HG02981 (cell line): Measurements from ENCODE around the gene ARID3B.
A peak's percentile ranks its signal among the peaks of the same experiment; 100 is the strongest.
"Not testable (repeated sequence)": the region's sequence is repeated elsewhere in the genome, so short reads cannot be mapped to it uniquely, and the experiment has no call there.

Experiments
- ATAC-seq: cut with Tn5 transposase; IDR thresholded peaks from one replicate; pipeline ENCODE4 v1.9.1; 2021; ENCODE audit warnings: mild to moderate bottlenecking, moderate library complexity; ENCODE audit not compliant: unreplicated experiment

ARID3B gene

DNA sequence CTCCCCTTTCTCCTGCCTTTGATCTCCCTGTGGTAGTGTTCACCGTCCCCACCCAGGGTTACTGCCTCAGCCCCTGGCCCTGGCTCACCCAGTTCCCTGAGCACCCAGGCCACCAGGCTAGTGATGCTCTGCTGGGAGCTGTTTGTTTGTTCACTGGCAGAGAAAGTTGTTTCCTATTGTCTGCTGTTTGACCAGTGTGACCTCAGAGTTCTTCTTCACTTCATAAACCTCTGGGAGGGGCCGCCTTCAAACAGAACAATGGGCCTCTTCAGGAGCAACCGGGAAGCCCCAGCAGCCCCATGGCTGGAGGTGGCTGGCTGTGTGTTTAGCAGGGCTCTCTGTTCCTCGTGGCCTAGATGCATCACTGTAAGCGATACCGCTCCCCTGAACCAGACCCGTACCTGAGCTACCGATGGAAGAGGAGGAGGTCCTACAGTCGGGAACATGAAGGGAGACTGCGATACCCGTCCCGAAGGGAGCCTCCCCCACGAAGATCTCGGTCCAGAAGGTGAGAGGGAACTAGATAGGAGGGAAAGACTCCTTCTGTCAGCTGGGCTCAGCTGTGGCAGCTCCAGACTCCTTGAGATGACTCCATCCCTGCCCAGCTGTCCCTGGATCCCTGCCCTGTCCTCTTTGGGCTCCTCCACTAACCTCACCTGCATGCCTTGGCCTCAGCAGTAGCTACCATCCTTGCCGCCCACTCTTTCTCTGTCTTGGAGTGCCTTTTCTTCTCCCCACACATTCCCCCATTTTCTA, 78.0 kb downstream of the ARID3B start:
- no peak for ATAC-seq

DNA sequence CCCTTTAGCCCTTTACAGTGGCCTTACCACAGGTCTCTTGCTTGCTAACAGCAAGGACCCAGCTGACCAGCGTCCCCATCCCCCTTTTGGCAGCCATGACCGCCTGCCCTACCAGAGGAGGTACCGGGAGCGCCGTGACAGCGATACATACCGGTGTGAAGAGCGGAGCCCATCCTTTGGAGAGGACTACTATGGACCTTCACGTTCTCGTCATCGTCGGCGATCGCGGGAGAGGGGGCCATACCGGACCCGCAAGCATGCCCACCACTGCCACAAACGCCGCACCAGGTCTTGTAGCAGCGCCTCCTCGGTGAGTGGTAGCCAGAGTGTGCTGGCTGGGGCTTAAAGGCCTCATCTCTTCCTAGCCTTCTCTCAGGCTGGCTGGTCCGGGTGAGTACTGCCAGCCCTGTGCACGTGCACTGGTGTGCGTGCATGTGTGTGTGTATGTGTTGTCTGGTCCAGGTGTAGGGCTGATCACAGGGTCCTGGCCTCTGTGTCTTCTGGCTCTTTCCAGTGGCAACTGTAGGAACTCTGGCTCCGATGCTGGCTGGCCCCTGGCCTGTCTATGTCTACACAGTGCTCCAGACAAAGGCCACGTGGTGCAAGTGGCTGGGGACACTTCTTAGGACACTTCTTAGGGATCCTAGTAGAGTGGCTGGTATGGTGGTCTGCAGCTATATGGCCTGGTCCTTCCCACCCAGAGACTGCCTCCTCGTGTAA, 79.1 kb downstream of the ARID3B start:
- ATAC-seq = no peak

DNA sequence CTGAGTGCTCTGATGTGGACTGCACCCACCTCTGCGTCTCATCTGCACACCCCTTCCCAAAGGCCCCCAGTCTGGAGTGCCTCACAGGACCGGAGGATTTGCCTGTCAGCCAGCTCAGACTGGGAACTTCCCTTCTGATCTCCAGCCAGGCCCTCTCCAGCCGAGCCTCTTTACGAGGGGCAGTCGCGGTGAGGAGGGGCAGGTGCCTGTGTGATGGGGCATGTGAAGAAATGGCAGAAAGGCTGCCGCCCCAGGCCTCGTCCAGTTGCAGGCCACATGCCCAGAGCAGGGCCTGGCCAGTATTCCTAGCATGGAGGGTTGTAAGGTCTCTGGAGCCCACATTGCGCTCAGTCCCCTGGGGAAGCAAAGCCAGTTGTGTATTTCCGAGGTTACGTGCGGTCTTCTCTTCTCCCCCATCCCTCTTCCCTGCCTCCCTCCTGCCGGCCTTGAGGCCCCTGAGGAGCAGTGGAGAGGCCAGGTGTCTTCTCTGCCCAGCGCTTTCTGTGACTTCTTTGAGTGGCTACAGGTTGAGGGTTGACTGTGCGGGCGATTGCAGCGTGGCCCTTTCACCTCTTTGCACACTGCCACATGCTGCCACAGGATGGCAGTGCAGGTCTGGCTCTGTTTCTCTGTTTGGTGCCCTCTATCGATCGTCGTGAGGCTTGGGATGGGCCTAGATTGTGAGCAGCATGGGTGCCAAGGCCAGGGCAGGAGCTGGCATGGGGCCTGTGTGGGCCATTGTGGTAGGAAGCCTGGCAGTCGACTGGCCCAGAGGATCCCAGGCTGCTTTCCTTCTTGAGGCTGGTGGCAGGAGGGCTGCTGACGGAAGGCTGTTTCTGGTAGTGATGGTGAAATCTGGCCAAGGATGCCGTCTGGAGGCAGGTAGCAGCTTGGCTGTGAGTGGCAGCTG, 79.9 kb downstream of the ARID3B start:
- ATAC-seq = no peak

DNA sequence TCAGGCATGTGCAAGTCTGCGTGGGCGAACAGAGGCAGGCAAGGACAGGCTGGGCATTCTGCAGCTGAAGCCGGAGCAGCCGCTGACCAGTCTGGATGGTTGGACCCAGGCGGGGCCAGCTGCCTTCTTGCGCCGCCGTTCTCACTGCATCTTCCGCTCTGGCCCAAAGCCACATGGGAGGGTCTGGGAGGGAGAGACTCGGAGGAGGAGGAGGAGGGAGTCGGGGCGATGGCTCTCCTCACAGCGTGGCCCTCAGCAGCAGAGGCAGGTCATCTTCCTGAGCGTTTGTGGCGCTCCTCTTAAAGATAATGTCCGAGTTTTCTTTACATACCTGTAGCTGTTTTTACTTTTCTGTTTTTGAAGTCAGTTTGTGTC, 80.5 kb downstream of the ARID3B start:
- ATAC-seq = no peak

DNA sequence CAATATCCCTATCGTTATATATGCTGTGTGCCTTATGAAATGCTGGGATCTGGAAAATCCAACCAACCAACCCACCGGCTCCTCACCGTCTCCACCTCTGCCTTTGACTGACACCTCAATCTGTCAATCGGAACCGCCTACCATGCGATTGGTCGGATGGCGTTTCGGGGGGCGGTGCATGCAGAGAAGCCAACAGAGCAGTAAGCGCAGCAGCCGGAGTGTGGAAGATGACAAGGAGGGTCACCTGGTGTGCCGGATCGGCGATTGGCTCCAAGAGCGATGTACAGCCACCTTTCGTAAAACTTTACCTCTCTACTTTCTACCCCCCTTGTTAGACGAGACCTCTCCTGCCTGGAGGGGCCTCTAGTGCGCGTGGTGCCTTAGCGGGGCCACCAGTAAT, 80.9 kb downstream of the ARID3B start:
- ATAC-seq = no peak

DNA sequence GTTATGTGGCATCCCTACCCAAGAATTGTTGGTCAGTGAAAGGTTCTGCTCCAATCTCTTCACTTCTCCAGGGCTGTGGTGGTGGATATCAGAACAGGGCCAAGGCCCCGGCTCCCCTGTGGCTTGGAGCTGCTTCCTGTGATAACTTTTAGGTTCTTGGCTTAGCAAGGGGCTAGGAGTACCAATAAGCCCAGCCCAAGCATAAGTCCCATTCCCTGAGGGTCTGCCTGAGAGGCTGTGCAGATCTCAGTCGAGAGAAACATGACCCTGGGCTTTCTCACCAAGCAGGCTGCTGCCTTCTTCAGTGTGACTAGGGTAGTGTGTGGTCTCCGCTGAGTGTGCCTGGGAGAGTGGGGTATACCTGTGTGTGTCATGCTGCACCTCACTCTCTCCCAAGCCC, 81.7 kb downstream of the ARID3B start:
- no peak for ATAC-seq

DNA sequence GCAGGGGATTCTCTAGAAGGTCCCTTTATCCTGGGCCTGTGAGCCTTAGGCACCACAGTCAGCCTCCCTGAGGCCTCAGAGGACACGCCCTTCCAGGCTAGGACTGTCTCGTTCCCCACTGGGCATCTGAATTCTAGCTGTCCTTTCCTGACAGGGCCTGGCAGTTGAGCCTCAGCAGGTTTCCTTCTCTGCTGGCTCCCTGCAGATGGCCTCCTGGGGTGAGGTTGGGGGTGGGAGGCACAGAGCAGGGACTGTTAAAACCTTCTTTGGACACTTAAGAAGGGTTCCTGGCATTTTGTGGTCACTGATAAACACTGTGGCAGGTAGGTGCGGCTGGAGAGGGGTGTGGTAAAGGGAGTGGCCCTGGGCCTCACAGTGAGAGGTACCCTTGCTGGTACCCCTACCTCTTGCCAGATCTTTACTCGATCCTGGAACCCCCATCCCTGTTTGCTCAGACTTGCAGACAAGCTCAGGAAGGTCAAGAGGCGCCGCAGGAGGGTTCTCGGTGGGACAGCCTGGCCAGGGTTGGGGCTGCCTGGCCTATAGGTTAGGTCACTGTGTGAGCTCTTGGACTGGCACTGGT, 83.1 kb downstream of the ARID3B start:
- ATAC-seq = no peak

DNA sequence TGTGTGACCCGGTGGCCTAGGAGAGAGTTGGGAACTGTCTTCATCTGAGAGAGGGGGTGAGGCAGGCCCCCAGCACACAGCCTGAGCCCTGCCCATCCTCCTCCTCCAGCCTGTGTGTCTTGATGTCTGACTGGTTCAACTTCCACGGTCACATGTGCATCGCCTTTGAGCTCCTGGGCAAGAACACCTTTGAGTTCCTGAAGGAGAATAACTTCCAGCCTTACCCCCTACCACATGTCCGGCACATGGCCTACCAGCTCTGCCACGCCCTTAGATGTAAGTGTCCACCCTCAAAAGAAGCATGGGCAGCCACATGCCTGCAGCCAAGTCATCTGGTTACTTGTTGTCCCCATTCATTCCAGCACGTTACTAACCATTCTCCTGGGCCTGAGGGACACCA, 84.7 kb downstream of the ARID3B start:
- ATAC-seq = no peak

DNA sequence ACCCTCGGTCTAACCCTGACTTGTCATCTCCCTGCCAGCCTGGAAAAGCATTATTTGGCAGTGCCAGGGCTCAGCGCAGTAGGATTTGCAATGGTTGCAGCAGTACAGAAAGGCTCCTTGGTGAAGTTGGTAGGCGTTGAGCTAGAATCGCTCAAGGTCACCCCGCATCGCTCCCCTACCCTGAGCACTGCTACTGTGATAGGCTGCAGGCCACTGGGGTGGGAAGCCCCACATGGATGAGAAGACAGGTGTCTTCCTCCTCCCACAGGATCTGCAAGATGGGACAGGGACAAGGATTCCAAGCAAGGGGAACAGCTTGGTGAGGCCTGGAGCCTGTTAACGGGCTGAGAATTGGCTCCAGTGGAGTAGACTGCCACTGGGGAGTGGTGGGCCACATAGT, 85.3 kb downstream of the ARID3B start:
- no peak for ATAC-seq

DNA sequence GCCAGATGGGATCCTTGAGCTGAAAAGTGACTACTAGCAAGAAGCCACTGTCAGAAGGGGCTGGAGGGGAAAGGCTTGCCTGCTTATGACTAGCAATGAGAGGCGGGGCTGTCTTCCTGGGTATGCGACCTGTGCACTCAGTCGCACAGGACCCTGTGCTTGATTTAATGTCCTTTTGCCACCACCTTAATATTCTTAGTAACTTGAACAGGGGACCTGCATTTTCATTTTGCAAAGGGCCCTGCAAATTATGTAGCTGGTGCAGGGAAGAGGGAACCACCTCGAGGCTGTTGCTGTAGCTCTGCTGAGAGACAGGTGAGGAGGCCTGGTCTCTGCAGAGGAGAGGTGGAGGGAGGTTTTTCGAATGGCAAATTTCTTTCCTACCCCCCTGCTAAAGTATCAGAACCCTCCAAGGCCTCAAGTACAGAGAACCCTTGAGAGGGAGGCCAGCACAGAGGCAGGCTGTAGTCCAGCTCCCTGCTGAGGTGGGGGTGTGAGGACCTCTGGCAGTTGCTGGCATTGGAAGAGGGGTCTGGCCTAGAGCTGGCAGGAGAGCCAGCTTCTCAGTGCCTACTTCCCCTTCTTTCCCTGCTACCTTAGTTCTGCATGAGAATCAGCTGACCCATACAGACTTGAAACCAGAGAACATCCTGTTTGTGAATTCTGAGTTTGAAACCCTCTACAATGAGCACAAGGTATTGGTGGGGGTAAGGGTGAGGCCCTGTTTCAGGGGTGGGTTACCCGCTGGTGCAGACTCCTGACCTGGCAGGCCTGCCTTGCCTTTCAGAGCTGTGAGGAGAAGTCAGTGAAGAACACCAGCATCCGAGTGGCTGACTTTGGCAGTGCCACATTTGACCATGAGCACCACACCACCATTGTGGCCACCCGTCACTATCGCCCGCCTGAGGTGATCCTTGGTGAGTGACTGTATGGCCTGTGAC, 86.0 kb downstream of the ARID3B start:
- ATAC-seq = no peak

DNA sequence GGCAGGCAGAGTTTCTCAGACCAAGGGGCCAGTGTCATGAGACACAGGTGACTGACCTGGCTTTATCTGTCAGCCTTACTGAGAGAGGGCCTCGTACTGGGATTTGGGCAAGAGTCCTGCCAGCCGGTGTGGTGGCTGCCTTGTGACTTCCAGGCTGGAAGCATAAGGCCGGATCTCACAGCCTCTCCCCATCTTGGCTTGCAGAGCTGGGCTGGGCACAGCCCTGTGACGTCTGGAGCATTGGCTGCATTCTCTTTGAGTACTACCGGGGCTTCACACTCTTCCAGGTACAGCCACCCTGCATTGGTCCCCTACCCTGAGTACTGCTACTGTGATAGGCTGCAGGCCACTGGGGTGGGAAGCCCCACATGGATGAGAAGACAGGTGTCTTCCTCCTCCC, 86.7 kb downstream of the ARID3B start:
- ATAC-seq = no peak

DNA sequence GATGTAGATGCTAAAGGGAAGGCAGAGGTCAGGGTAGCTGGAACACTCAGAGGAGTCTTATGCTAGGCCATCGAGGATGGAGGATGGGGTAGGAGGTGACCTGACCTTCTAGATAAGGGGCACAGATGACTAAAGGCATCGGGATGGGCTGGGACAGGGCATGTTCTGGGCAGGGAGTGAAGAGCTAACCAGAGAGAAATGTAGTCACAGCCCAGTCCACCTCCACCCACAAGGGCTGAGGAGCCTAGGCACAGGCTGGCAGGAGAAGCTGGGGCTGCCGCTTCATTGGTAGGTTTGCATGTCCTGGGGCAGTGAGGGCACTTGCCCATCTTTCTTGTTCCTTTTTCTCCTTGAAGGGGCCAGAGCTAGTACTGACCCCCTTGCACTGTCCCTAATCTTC, 87.2 kb downstream of the ARID3B start:
- ATAC-seq = no peak

DNA sequence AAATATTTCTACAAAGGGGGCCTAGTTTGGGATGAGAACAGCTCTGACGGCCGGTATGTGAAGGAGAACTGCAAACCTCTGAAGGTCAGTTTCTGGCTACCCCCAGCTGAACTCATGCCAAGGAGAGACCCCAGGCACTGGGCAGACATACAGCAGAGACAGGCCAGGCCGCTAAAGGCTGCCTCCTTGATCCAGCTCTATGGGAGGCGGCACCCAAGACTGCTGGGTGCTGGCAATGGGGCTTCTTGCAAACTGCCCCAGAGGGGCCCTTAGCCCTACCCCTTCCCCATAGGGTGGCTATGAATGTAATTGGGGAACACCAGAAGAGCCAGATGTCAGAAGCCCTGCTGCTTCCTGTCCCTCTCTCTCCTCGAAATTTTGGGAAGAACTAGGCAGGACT, 87.9 kb downstream of the ARID3B start:
- ATAC-seq = no peak

DNA sequence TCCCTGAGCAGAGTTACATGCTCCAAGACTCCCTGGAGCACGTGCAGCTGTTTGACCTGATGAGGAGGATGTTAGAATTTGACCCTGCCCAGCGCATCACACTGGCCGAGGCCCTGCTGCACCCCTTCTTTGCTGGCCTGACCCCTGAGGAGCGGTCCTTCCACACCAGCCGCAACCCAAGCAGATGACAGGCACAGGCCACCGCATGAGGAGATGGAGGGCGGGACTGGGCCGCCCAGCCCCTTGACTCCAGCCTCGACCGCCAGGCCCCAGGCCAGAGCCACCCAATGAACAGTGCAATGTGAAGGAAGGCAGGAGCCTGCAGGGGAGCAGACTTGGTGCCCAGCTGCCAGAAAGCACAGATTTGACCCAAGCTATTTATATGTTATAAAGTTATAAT, 88.7 kb downstream of the ARID3B start:
- not testable (repeated sequence) for ATAC-seq

DNA sequence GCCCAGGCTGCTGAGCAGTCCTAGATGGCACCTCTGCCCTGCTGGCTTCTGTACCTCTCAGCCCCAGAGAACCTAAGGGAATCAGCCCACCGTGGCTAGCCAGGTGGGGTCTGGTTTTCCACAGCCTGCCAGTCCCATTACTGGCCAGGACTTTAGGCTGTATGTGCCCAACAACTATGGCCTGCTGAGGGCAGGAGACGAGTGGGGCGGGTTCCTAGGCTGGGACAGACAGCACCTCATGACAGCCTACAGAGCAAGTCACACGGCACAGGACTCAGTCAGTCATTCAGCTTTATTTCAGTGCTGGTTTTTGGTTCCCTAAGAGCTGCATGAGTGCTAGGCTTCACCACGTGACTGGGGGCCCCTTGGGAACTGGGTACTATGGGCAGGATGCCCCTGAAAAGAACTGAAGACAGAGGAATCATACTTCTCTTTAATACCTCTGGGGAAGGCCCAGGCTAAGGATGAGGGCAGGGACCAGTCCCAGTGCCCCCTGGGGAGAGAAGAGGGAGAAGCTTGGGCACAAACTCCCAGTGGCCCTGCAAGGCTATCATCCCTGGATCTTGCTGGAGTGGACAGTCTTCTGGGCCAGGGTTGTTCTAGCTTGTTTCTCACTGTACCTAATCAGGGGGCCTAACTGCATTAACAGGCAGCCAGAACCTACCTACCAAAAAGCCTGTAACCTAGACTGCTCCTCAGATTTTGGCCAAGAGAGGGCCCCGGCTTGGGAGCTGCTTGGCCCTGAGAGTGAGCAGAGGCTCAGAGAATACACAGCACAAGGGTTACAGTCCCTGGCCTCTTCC, 89.5 kb downstream of the ARID3B start:
- no peak for ATAC-seq

DNA sequence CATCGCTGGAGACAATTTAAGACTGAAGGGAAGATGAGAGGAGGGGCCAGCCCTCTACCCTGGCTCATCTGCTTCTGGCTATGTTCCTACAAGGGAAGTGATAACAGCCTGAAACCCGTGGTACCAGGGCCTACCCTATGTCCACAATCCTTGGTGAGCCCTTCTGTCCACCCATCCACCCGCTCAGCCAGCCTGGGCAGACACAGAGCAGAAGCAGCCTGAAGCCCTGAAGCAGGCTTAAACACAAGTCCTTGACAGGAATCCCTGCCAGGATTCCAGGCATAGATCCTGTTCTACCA, 90.0 kb downstream of the ARID3B start:
- ATAC-seq = no peak

DNA sequence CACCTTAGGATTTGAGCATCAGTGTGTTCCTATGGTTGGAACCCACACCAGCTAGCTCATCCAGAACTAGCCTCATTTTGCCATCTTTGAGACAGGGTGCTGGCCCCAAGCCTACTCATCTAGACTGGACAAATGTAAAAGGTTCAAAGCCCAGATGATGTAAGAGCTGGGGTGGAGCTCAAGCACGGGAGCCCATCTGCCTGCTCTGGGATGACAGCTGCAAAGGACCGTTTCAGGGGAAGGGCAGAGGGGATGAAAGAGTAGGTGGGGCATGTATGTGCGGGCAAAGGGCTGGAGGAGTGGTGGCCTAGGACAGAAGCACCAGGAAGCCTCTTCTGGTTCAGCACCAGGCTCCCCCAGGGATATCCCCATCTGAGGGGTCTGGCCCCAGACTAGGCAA, 90.4 kb downstream of the ARID3B start:
- no peak for ATAC-seq

DNA sequence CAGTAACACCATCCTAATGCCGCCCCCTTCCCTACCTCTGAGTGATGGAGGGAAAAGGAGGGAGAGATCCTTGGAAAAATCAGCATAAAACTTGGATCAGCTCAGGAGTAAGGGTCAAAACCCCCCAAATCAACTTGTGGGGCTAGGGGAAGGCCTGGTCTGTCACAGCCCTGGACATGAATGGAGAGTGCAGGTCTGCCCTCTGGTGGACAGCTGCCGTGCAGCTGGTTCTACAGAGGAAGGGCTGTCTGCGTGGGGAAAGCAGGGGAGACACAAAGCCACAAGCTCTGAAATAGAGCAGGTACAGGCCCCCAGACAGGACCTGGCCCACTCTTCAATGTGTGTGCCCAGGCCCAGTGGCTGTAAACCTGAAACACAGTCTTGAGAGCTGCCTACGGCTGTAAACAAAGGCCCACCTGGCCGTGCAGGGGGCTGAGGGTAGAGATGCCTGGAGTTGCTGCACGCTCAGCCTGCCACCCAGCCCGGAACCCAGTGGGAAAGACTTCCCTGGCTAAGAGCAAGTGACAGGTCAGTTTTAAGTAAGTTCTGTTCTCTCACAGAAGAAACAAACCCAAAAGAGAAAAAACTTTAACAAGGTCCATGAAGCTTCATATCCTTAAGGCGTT, 91.0 kb downstream of the ARID3B start:
- ATAC-seq = peak; percentile 36

DNA sequence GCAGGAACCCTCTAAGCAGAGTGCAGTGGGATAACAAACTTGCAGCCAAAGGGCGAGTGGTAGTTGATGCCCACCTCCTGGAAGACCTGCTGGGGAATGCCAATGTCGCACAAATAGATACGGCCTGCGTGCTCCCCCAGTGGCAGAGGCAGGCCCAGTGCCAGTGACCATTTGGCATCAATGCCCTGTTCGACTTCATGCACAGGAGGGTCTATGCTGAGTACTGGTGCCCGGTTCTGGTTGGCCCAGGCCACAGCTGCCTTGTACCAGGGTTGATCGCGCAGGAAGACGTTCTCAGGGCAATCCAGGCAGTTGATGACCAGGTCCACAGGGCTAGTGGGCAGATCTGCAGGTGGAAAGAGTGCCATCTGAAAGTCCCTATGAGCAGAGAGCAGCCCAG, 91.6 kb downstream of the ARID3B start:
- no peak for ATAC-seq
